Stimulated activated CD4-positive, alpha-beta T cell treated with anti-CD3 and anti-CD28 coated beads, TNF-alpha, amount 100 ng/mL, for 1 hour (primary cell): ENCODE results near the gene EPS8L3.

Source experiments
- DNase-seq, 3 donors: peaks; one replicate each; pipeline ENCODE4 v3.0.0-alpha.2; 2020; ENCODE audit warnings: low read depth in 3 of 3, low spot score in 1 of 3

EPS8L3 gene

DNA sequence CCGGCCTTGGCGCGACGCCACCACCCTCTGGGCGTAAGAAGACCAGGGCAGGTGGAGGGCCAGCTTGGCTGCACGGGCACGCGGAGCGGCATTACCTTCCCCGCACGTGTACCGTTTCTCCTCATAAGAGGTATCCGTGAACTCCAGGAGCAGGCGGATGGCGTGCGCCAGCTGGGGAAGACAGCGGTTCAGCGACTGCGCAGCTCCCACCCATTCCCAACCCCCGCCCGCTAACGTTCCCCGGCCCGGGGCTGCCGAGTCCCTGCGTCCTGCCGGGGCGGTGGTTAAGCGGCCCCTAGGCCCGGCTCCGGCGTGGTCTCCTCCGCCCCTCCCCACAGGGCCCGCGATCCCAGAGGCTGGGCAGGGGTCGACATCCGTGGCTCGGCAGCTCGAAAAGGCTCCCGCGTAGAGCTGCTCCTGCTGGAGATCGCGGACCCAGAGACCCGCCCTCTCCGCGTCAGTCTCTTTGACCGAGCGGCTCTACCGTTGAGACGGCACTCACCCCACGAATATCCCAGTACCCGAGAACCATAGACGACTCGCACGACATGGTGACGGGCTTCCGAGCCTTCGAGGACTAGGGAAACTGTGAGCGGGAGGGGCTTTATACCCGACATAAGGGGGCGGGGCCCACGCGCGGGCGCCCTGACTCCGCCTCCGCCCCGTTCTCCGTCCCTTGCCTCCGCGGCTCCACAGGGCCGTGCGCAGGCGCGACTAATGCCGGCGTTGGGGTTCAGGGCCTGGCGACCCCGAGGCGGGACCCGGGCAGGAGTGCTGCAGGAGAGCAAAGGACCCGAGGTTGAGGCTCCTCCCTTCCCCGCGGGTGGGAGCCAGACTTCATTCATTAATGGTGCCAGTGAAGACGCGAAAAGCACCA is 23.7 kb downstream of the EPS8L3 start:
- peak; percentile 58 to 79 (median 72) for DNase-seq

DNA sequence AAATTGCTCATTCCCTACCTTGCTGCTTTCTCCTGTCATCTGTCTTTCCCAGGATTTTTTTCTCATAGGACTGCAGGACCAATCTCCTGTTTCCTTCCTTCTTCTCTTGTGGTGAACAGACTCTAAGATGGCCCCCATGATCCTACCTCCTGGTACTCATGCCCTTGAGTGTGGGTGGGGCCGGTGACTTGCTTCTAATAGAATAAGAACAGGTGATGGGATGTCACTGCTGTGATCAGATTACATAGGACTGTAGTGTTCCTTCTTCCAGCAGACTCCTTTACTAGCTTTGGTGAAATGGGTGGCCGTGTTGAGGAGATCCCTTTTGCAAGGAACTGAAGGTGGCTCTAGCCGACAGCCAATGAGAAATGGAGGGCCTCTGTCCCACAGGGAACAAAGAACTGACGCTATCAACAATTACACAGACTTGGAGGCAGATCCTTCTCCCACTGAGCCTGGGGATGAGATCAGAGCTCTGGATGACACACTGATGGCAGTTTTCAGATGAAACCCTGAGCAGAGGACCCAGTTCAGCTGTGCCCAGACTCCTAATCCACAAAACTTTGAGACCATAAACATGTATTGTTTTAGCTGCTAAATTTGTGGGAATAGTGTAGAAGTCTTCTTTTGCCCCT is 30.4 kb downstream of the EPS8L3 start:
- no peak for DNase-seq

DNA sequence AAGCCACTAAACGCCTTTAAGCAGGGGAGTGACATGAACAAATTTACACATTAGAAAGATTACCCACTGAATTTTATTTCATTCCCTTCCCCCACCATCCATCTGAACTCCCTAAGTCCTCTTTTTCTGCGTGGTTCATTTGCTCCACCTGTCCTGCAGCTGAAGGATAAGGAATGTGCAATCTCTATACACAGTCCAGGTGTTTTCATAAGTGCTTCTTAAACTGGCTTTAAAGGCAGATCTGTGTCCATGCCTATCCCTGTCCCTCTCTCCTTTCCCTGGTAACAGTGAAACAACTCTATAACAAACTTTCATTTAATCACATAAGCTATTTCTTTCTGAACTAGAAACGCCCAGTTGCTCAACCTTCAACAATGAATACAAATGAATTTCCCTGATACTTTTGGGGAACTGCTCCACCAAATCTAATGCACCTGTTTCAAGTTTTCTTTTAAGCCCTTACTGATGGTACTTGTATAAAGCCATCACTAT is 31.3 kb downstream of the EPS8L3 start:
- no peak for DNase-seq

DNA sequence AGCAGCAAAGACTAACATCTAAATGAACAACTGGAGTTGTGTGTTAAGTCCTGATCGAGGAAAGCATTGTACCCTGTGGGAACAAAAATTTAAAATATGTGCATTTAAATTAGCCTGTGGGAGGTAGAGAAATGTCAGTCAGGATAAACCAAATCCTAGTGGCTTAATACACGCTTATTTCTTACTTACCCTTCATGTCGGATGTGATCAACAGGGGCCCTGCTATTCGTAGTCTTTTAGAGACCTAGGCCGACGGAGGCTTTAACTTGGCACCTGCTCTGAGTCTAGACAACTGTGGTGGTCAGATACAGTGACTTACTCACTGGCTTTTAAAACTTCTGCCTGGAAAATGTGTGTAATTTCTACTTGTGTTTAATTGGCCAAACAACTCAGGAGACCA is 33.1 kb downstream of the EPS8L3 start:
- no peak for DNase-seq

DNA sequence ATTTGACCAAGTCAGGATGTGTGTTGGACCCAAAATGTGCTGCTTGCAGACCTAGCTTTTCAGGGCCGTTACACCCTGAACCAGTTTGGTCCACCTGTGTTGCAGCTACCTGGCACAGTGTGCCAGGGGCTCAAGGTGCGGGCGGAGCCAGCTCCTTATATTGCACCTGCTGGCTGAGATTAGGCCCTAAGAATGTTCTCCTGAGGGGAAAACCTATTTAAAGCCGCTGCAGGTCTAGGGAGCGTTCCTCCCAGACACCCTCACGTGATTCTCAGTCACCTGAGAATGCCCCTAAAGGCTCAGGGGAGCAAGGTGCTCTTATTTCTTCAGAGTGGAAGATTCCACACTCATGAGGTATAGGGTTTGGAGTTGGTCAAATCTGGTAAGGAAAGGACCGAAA is 34.9 kb downstream of the EPS8L3 start:
- DNase-seq: no peak

DNA sequence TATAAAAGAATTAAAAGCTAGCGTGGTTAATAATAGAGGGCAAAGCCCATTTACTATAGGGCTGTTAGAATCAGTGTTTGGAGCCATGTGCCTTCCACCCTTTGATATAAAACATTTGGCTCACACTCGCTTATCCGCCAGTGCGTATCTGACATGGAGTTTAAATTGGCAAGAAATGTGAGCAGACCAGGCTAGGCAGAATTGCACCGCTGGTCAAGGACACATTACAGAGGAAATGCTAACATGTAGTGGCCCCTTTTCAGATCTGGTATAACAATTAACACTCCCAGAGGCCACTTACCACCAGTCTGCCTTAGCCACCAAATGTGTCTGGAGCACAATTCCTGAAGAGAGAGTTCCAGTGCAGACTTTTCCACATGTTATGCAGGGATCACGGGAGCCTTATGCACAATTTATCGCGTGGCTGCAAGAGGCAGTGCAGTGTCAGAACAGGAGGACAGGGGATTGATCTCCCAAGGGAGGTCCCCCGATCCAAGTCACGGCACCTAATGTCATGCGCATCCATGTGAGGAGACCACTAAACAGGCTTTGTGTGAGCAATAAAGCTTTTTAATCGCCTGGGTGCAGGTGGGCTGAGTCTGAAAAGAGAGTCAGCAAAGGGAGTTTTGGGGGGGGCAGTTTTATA is 36.9 kb downstream of the EPS8L3 start:
- no peak for DNase-seq

DNA sequence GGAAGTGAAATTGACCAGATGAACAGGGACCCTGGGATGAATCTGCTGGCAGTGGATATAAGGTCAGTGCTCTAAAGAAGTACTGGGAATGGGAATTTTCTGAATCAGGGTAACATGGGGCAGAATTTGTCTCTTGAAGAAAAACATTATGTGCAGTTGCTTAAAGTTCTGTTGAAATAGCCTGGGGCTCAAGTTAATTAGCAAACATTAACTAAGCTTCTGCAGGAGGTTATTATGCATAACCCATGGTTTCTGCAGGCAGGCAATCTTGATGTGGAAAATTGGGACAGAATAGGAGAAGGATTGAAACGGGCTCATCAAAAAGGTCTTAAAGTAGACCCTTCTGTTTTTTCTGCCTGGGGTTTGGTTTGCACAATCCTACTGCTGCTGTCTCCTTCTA is 37.7 kb downstream of the EPS8L3 start:
- DNase-seq: no peak

DNA sequence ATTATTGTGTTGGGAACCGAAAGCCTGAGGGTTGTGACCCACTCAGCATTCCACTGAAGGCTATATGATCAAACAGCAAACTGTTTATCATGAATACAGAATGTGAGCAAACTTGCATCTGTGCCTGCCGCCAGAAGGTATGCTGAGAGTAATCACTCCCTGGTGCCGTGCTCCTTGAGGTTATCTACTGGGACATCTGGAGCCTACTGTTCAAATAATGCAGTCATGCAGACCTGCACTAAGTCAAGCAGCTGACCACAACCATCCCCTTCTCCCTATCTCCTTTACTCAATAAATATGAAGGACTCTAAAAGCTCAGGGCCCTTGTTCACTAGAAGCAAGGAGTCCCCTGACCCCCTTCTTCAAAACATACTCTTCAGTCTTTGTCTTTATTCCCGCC is 38.2 kb downstream of the EPS8L3 start:
- no peak for DNase-seq

DNA sequence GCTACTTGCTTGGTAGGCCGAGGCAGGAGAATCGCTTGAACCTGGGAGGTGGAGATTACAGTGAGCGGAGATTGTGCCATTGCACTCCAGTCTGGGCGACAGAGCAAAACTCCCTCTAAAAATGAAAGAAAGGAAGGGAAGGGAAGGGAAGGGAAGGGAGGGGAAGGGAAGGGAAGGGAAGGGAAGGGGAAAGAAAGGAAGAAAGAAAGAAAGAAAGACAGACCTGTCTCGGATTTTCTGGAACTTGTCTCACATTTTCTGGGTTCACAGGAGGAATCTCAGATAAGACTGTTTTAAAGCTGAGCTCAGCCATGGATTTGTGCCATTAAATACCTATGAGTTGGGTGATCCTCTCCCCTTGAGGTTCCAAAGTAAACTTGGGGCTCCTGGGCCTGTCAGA is 38.8 kb downstream of the EPS8L3 start:
- no peak for DNase-seq

DNA sequence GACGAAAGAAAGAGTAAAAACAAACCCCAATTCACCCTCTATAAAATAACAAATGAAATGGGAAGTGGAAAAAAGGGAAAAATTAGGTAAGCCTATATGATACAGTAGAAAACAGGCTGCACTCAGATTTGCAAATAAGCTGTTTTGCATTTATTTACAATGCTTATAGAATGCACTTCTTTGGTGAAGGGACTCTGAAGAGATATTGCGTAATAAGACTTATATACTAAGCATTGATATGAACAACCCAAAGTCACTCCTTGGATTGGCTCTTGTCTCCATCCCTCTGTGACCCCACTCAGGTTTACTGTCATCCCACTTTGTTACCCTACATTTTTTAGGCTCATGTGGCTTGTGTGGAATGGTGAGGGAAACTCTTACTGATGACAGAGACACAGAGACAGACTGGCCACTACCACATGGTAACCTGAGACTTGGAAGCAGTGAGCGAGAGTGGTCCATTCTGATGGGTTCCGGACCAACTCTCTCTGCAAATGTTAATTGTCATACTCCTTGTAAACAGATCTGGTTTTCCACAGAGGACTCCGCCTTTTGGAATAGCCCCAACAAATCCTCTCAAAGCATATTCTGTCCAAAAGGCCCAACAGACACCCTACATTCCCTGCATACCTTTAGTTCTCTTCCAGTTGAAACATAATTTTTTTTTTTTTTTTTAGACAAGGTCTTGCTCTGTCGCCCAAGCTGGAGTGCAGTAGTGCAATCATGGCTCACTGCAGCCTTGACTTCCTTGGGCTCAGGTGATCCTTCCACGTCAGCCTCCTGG is 40.6 kb downstream of the EPS8L3 start:
- DNase-seq: no peak

DNA sequence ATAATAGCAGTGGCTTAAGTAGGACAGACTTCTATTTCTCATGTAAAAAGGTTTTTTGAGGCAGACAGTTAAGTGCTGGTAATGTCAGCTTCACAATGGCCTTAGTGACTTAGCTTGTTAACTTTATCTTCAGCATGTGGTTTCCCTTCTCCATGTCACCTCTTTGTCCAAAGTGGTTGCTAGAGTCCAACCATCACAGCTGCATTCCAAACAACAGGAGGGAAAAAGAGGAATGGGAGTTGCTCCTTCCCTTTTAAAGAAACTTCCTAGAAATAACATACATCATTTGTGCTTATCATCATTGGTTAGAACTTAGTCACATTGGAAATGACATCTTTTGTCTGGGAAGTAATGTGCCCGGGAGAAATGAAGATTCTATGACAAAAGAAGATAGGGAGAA is 41.8 kb downstream of the EPS8L3 start:
- DNase-seq: no peak

DNA sequence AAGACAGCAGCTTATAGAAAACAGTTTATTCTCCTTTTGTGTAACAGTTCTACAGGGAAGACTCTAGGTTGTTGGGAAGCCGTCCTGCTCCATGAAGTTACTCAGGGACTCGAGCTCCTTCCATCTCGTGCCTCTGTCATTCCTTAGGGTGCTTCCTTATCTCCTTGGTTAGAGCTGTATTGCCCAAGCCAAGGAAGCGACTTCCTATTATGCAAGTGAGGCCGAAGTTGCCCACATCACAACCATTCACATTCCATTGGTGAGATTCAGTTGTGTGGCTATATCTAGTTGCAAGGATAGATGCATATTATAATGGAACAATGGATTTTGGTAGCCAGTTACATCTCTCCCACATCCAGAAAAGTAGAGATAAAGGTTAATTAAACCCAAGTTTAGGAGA is 42.7 kb downstream of the EPS8L3 start:
- no peak for DNase-seq

DNA sequence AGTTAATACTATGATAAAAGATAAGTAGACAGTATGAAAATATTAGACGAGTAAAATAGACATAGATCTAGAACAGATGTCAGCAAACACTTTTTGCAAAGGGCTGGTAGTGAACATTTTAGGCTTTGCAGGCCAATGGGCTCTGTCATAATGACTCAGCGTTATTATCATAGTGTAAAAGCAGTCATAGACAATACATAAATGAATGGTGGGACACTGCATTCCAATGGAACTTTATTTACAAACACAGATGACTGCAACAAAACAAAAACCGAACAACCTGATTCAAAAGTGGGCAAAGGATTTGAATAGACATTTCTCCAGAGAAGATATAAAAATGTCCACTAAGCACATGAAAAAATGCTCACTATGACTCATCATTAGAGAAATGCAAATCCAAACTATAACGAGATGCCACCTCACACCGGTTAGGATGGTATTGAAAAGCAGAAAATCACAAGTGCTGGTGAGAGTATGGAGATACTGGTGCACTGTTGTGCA is 44.3 kb downstream of the EPS8L3 start:
- no peak for DNase-seq

DNA sequence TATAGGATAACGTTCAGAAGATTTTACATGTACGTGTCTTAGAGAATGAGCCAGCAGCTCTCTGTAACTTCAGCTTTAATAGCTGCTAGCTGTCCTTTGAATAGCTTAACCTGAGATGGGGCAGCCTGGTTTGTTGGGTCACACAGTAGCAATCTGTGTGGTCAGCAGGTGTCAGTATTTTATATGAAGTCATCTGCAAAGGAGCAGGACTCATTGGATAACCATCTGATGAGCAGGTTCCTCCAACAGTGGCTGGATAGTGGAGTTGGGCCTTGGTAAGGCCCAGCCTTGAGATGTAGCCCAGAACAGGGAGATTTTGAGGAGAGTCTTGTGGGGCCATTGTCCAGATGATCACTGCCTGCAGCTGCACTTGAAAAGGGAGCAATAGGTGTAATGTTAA is 45.2 kb downstream of the EPS8L3 start:
- DNase-seq: no peak

DNA sequence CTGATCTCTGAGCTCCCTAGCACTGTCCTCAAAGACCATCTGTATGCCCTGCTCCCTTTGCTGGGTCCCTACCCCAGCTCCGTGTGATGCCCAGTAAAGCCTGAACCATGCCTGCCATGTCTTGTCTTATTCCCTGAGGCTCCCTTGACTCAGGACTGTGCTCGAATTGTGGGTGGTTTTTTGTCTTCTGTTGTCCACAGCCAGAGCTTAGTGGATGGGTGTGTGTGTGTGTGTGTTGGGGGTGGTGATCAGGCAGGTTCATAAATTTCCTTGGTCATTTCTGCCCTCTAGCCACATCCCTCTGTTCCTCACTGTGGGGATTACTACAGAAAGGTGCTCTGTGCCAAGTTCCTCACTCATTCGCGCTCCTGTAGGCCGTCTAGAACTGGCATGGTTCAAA is 46.0 kb downstream of the EPS8L3 start:
- no peak for DNase-seq

DNA sequence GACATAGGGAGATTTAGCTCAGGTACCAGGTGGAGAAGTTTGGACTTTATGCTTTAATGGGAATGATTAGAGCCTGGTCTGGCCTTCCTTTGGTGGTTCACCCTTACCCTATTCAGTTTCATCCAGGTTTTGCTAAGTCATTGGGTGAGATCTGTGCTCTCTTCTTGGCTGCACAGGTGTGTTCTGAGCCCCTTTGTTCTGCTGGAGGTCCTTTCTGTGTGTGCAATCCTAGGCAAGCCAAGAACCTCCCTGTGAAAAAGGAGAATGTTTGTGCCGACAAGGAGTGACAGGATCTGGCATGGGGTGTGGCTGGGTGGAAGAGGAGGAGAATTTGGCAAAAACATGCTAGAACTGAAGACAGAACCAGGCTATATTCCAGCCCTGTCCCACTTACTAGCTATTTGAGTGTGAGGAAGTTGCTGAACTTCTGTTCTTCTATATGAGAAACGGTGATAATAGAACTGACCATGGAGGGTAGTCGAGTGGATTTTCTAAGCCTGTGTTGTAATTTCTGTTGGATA is 47.1 kb downstream of the EPS8L3 start:
- no peak for DNase-seq

DNA sequence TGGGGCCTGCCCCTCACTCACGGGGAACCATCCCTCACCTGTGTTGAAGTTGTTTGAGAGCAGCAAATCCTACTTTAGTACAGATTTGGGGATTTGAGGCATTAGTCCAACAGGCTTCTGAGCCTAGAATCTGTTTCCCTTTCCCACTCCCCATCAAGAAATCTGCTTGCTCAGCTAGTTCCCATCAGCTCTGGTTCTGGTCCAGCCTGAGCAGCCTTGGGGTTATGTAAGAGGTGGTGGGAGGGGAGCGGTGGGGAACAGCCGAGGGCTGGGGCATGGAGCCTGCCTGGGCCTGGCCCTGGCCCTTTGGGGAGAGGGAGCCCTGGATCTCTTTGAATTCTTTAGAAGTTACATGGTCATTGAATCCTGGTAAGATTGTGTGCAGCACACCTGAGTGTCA is 47.6 kb downstream of the EPS8L3 start:
- DNase-seq: no peak

DNA sequence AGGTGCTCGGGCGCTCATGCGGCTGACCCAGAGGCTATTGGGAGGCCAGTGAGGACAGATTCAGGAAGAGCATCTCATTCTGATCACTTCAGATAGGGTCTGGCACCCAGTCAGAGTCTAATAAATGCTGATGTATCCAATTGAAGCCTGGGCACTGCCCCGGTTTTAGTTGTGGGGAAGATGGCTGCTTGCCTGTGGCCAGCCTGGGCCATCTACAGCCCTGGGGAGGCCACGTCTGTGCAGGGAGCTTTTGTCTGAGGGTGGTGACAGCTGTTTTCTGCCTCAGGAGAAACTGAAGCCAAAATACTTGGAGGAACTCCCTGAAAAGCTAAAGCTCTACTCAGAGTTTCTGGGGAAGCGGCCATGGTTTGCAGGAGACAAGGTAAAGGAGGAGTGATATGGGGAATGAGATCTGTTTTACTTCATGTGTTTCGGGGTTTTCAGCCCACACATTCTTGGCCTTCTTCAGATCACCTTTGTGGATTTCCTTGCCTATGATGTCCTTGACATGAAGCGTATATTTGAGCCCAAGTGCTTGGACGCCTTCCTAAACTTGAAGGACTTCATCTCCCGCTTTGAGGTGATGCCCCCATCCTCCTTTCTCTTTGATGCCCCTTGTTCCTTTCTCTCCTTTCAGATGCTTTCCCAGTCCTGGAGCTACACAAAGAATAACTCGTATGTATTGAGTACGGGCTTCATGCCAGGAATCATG is 48.9 kb downstream of the EPS8L3 start:
- no peak for DNase-seq

DNA sequence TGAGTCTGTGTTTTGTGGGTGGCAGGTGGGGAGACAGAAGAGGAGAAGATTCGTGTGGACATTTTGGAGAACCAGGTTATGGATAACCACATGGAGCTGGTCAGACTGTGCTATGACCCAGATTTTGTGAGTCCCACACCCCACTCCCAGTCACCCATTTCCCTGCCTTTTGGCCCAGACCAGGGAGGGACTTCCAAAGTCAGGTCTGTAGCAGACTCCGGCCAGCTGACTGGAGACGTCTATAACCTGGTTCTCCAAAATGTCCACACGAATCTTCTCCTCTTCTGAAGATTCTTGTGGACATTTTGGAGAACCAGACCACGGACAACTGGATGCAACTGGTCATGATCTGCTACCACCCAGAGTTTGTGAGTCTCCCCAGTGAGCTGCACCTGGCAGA is 50.1 kb downstream of the EPS8L3 start:
- DNase-seq: no peak

DNA sequence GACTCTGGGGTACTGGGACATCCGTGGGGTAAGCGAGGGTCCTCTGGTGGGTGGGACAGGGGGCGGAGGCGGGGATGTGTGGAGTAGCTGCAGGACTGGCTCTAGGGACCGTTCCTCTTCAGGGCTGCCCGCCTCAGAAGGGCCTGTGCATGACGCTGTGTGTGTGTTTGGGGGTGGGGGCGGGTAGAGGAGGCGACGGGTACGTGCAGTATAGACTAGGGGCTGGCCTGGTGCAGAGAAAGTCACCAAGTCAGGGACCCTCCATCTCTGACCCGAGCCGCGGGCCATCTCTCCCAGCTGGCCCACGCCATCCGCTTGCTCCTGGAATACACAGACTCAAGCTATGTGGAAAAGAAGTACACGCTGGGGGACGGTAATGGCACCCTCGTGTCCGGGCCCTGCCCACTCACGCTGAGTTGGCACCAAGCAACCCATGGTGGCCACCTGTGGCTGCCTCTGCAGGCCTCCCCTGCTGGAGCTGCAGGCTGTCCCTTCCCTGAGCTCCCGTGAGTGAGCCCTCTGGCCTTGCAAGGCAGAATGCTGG is 51.3 kb downstream of the EPS8L3 start:
- no peak for DNase-seq
